ENCODE data around the gene THBD. TPM values are rescaled to one million over a fixed set of nuclear protein-coding genes. Genes with fewer than 3 reads are reported as not detected.

THBD gene, protein sequence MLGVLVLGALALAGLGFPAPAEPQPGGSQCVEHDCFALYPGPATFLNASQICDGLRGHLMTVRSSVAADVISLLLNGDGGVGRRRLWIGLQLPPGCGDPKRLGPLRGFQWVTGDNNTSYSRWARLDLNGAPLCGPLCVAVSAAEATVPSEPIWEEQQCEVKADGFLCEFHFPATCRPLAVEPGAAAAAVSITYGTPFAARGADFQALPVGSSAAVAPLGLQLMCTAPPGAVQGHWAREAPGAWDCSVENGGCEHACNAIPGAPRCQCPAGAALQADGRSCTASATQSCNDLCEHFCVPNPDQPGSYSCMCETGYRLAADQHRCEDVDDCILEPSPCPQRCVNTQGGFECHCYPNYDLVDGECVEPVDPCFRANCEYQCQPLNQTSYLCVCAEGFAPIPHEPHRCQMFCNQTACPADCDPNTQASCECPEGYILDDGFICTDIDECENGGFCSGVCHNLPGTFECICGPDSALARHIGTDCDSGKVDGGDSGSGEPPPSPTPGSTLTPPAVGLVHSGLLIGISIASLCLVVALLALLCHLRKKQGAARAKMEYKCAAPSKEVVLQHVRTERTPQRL
- not detected in 2 replicates for total RNA-seq

DNA sequence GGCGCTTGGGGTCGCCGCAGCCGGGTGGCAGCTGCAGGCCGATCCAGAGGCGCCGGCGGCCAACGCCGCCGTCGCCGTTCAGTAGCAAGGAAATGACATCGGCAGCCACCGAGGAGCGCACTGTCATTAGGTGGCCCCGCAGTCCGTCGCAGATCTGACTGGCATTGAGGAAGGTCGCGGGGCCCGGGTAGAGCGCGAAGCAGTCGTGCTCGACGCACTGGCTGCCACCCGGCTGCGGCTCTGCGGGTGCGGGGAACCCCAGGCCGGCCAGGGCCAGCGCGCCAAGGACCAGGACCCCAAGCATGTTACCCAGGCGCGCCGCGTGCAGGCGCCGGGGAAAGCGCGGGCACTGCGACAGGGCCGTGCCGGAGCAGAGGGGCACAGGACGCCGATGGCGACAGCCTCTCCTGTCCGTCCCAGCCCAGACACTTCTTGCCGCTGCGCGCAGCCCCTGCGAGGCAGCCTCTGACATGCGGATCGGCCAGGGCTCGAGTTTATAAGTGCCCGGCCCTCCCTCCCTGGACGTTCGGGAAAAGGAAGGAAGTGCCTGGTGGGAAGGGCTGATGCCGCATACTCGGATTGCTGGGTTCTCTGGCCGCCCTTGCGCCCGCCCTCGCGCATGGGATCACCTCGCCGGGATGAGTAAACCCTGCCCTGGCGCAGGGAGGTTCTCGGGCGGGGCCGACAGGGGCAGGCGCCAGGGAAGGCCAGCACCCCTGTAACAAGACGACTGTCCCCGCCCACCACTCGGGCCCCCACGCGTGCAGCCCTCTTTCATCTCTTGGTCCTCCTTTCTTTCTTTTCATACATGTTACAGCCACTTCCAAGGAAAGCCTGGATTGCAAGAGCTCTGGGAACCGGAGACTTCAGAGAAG lies at the start of gene THBD:
Gene THBD (minus strand): TSS at position 472 of the 875 bp plus-strand sequence. CDS start 168 bp downstream, at position 304.
- Mint-ChIP-seq H3K27me3 (peaks cover 65% of the 10 kb centered on the region), H3K36me3 (ENCODE audit: low read depth) (no peaks in the 10 kb centered on the region), H3K4me1 (peaks cover 4% of the 10 kb centered on the region), H3K9me3 (no peaks in the 10 kb centered on the region), H3K27ac (no peak within 1 kb of the TSS), H3K4me3 (peak within 1 kb of the TSS; percentile 53)
- intact Hi-C loops (cut with micrococcal nuclease): loop anchor here (2.0 kb wide), 1 partner anchor 185 kb away; no protein-coding TSS in a partner anchor
- DNase-seq: peak; percentile 66

DNA sequence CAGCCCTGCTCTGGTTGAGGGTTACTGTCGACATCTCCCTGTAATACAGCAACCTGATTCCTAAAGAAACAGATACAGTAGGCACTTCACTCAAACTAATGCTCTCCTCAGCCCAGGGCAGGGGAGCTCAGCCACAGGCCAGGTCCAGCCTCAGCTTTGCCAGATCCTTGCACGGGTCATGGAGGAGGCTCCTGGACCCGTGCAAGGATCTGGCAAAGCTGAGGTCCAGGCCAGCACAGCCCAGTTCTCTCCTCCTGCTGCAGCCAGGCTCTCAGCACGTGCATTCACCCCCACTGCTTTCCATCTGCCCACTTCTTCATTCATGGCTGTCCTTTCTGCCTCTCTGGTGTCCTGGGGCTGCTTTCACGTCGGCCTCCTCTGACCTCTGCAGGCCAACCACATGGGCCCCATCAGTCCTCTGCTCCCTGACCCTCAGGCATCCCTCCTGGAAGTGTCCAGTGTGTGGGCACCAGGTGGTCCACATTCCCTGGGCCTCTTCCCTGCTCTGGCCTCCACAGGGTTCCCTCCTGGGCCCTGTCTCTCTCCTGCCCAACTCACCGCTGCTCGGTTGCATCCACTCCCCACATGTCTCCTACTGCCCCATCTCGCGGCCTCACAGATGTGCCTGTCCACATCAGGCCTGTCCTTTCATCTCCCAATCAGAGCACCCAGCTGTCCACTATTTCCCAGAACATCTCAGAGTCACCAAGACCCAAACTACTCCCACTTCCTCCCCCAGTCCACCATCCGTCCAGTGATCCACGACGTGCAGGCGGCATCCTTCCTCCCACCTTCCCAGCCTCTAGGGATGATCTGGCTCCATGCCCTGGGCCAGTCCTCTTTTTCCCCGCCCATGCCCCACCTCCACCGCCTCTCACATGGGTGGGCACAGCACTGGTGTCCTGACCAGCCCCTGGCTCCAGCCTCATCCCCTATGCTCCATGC lies 48.4 kb upstream of the THBD start:
- H3K27me3 Mint-ChIP-seq: peaks cover 6% of the 10 kb centered on the region

DNA sequence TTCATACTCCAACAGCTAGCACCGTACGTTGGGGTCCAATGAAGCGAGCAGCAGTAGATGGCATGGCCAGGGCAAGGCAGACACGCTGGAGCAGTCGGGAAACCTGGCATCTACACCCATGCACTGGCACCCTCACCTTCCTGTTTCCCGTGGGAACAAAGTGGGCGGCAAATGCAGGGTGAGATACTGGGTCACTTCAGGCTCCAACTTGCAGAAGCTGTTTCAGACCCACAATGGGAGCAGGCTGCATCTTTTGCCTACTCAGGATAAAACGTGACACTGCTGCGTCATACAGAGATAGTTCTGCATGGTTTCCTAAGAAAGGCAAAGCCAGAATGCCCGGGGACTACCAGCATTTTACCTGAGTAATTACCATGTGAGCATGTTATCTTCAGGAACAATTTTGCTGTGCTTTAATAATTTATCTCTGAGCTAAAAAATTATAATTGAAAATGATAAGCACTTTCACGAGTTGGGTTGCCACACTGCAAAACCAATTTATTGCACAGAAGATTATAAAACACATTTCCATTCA lies 47.6 kb upstream of the THBD start:
- Mint-ChIP-seq H3K4me3 (no peak overlapping the region), H3K4me1 (no peaks in the 10 kb centered on the region), H3K36me3 (ENCODE audit: low read depth) (no peaks in the 10 kb centered on the region), H3K27ac (no peak overlapping the region), H3K27me3 (peaks cover 6% of the 10 kb centered on the region), H3K9me3 (no peaks in the 10 kb centered on the region)
- intact Hi-C loops (cut with micrococcal nuclease): no loop called here
- DNase-seq: no peak

More for the DNA sequence above, 48.4 kb upstream of the THBD start:
- intact Hi-C loops (cut with micrococcal nuclease): no loop called here
- no peaks in the 10 kb centered on the region for H3K36me3 Mint-ChIP-seq (ENCODE audit: low read depth)
- no peaks in the 10 kb centered on the region for H3K9me3 Mint-ChIP-seq
- no peaks in the 10 kb centered on the region for H3K4me1 Mint-ChIP-seq
- DNase-seq: no peak
- H3K27ac Mint-ChIP-seq: no peak overlapping the region
- H3K4me3 Mint-ChIP-seq: no peak overlapping the region

DNA sequence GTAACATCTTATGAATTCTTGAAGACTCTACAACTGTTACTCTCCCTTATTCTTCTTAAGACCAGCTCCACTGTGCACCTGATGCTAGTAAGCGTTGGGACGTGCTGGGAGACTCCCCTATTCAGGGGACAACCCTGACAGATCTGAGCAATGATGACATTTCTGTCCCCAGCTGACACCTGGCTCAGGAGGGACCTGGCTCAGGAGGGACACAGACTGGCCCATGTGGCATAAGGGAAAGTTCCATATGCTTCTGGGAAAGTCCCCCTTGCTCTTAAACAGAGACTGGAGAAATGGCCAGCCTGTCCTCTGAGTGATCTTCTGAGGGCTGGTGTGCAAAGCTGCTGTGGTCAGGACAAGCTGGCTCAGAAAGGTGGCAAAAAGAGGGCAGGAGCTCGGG lies 46.6 kb upstream of the THBD start:
- intact Hi-C loops (cut with micrococcal nuclease): no loop called here
- Mint-ChIP-seq H3K4me3 (no peak overlapping the region), H3K36me3 (ENCODE audit: low read depth) (no peaks in the 10 kb centered on the region), H3K4me1 (no peaks in the 10 kb centered on the region), H3K27me3 (peaks cover 6% of the 10 kb centered on the region), H3K9me3 (no peaks in the 10 kb centered on the region), H3K27ac (no peak overlapping the region)
- DNase-seq: no peak

GRCh38 chr20:23095499-23095898 lies 46.0 kb upstream of the THBD start:
- no peak for DNase-seq
- Mint-ChIP-seq H3K36me3 (ENCODE audit: low read depth) (no peaks in the 10 kb centered on the region), H3K27me3 (peaks cover 6% of the 10 kb centered on the region), H3K4me3 (no peak overlapping the region), H3K27ac (no peak overlapping the region), H3K4me1 (no peaks in the 10 kb centered on the region), H3K9me3 (no peaks in the 10 kb centered on the region)
- intact Hi-C loops (cut with micrococcal nuclease): no loop called here

- intact Hi-C loops (cut with micrococcal nuclease): no loop called here
- no peak for DNase-seq
- no peak overlapping the region for H3K4me3 Mint-ChIP-seq
- no peaks in the 10 kb centered on the region for H3K36me3 Mint-ChIP-seq (ENCODE audit: low read depth)
- no peaks in the 10 kb centered on the region for H3K9me3 Mint-ChIP-seq
- H3K27ac Mint-ChIP-seq: no peak overlapping the region
- peaks cover 11% of the 10 kb centered on the region for H3K27me3 Mint-ChIP-seq
- no peaks in the 10 kb centered on the region for H3K4me1 Mint-ChIP-seq
Observed at GRCh38 chr20:23094927-23095326, 45.5 kb upstream of the THBD start.

- Mint-ChIP-seq H3K4me3 (no peak overlapping the region), H3K36me3 (ENCODE audit: low read depth) (no peaks in the 10 kb centered on the region), H3K4me1 (no peaks in the 10 kb centered on the region), H3K27me3 (peaks cover 11% of the 10 kb centered on the region), H3K9me3 (no peaks in the 10 kb centered on the region), H3K27ac (no peak overlapping the region)
- intact Hi-C loops (cut with micrococcal nuclease): no loop called here
- no peak for DNase-seq
Observed at GRCh38 chr20:23094213-23094896, 44.9 kb upstream of the THBD start.

DNA sequence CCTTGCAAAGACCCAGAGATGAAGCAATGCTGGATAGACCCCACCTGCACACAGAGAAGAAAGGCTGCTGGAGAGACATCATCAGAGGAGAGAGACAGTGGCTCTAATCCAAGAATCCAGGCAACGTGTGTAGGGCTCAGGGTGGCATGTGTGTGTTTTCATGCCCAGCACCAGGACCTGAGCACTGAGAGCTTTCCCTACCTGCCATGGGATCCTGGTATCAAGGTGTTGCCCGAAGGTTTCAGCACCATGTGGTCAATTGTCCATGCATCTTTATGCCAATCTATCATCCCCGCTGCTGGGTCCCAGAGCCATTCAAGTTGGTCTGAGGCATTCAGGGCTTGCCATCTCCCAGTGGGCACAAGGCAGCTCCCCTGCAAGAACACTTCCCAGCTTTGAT lies 44.1 kb upstream of the THBD start:
- no peaks in the 10 kb centered on the region for H3K36me3 Mint-ChIP-seq (ENCODE audit: low read depth)
- H3K9me3 Mint-ChIP-seq: no peaks in the 10 kb centered on the region
- DNase-seq: no peak
- intact Hi-C loops (cut with micrococcal nuclease): no loop called here
- no peak overlapping the region for H3K27ac Mint-ChIP-seq
- H3K4me1 Mint-ChIP-seq: no peaks in the 10 kb centered on the region
- peaks cover 11% of the 10 kb centered on the region for H3K27me3 Mint-ChIP-seq
- H3K4me3 Mint-ChIP-seq: no peak overlapping the region

GRCh38 chr20:23092861-23093495 lies 43.5 kb upstream of the THBD start:
- no peak for DNase-seq
- H3K36me3 Mint-ChIP-seq (ENCODE audit: low read depth): no peaks in the 10 kb centered on the region
- no peaks in the 10 kb centered on the region for H3K9me3 Mint-ChIP-seq
- H3K4me3 Mint-ChIP-seq: no peak overlapping the region
- no peak overlapping the region for H3K27ac Mint-ChIP-seq
- no peaks in the 10 kb centered on the region for H3K4me1 Mint-ChIP-seq
- intact Hi-C loops (cut with micrococcal nuclease): no loop called here
- H3K27me3 Mint-ChIP-seq: peaks cover 11% of the 10 kb centered on the region

DNA sequence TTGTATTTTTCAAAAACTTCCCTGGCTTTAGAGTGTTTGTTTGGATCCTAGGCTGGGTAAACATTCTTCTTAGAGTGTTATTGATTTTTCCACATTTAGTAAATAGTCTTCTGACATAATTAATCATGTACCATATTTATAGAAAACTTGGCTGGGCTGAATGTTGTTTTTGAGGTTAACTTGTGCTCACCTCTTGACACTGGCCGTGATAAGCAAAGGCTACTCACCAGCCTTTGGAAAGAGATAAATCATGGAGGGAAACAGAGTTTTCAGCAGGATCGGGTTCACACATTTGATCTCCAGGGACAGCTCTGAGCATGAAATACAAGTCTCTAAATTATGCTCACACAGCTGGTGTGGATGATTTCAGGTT lies 42.9 kb upstream of the THBD start:
- no peak for DNase-seq
- Mint-ChIP-seq H3K4me1 (peaks cover 3% of the 10 kb centered on the region), H3K27ac (no peak overlapping the region), H3K9me3 (no peaks in the 10 kb centered on the region), H3K27me3 (peaks cover 11% of the 10 kb centered on the region), H3K36me3 (ENCODE audit: low read depth) (no peaks in the 10 kb centered on the region), H3K4me3 (no peak overlapping the region)
- intact Hi-C loops (cut with micrococcal nuclease): no loop called here

- Mint-ChIP-seq H3K4me1 (peaks cover 5% of the 10 kb centered on the region), H3K27ac (no peak overlapping the region), H3K9me3 (no peaks in the 10 kb centered on the region), H3K4me3 (no peak overlapping the region), H3K27me3 (peaks cover 11% of the 10 kb centered on the region), H3K36me3 (ENCODE audit: low read depth) (no peaks in the 10 kb centered on the region)
- DNase-seq: no peak
- intact Hi-C loops (cut with micrococcal nuclease): no loop called here
Observed at GRCh38 chr20:23091721-23092383, 42.4 kb upstream of the THBD start.

- no peak for DNase-seq
- Mint-ChIP-seq H3K36me3 (ENCODE audit: low read depth) (no peaks in the 10 kb centered on the region), H3K27ac (no peak overlapping the region), H3K4me3 (no peak overlapping the region), H3K27me3 (peaks cover 11% of the 10 kb centered on the region), H3K9me3 (no peaks in the 10 kb centered on the region), H3K4me1 (peaks cover 12% of the 10 kb centered on the region)
- intact Hi-C loops (cut with micrococcal nuclease): no loop called here
Observed at GRCh38 chr20:23090878-23091277, 41.4 kb upstream of the THBD start.

Data from activated CD4-positive, alpha-beta T cell treated with anti-CD3 and anti-CD28 coated beads, Interleukin-2, amount 10 ng/mL, durations not matched to agents 24 days and 14 days (primary cell).